ENCODE data around the gene SYNPO2.

DNA sequence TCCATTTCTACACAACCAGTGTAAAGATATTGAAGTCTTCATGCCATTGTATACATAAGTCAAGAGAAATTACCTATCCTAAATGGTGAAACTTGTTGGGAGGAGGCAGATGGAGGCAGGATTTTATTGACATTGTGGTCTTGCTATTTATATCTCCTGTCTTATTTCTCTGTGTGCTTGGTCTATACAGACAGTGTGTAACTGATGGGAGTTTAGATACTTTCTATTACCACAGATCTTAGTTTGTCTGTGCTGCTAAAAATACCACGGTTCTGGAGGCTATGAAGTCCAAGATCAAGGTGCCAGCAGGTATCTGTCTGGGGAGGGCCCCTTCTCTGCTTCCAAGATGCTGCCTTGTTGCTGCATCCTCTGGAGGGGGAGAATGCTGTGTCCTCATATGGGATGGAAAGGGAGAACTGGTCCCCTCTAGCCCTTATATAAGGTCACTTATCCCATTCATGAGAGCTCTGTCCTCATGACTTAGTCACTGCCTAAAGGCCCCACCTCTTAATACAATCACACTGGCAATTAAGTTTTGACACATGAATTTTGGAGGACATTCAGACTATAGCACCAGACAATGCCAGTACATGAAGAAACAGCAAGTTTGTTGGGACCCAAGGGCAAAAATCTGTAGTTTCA, 62.4 kb downstream of the SYNPO2 start:
- TF ChIP-seq POLR2A (IDR thresholded peaks at IDR 0.05; ENCODE audit: control extremely low read depth in 1 of 2, low read depth in 2 of 2, low read length in 2 of 2), result no peak
- TF ChIP-seq, protein P1, sequence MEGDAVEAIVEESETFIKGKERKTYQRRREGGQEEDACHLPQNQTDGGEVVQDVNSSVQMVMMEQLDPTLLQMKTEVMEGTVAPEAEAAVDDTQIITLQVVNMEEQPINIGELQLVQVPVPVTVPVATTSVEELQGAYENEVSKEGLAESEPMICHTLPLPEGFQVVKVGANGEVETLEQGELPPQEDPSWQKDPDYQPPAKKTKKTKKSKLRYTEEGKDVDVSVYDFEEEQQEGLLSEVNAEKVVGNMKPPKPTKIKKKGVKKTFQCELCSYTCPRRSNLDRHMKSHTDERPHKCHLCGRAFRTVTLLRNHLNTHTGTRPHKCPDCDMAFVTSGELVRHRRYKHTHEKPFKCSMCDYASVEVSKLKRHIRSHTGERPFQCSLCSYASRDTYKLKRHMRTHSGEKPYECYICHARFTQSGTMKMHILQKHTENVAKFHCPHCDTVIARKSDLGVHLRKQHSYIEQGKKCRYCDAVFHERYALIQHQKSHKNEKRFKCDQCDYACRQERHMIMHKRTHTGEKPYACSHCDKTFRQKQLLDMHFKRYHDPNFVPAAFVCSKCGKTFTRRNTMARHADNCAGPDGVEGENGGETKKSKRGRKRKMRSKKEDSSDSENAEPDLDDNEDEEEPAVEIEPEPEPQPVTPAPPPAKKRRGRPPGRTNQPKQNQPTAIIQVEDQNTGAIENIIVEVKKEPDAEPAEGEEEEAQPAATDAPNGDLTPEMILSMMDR (IDR thresholded peaks at IDR 0.05; ENCODE audit: control extremely low read depth in 1 of 3, insufficient read depth in 1 of 3, low read depth in 1 of 3, low read length in 3 of 3), result no peak

All from H1 (cell line).